B cell (primary cell): Measurements from ENCODE around the gene SCARB1. TPM values are rescaled to one million over a fixed set of nuclear protein-coding genes. Genes with fewer than 3 reads are reported as not detected.

Experiments
- ATAC-seq: fragments of 200-7000 bp; cut with Tn5 transposase; one replicate; pipeline ENCODE4 v1.10.0; 2021; ENCODE audit warnings: low read depth, mild to moderate bottlenecking, moderate number of reproducible peaks, moderate library complexity
- CTCF ChIA-PET: fragments of 350-600 bp; sonication (Branson Sonifier 250); formaldehyde crosslinking; loops from one replicate; lab custom pipeline; 2021; ENCODE audit warnings: antibody characterized with exemption, inconsistent platforms; lab: Charles Lee
- POLR2A ChIA-PET: fragments of 350-600 bp; sonication (Branson Sonifier 250); formaldehyde crosslinking; loops from one replicate; lab custom pipeline; 2021; ENCODE audit warnings: antibody characterized with exemption; lab: Charles Lee
- DNase-seq: peaks from one replicate; pipeline ENCODE4 v3.0.0; 2013
- H2AFZ ChIP-seq: 2 replicates; pipeline ENCODE4 v1.6.1; 2012; ENCODE audit warnings: mild to moderate bottlenecking, low read depth, low read length; ENCODE audit not compliant: insufficient read depth, poor library complexity, severe bottlenecking
- H3K27ac ChIP-seq, 2 donors: 1 replicate in 1 of 2; 2 replicates in 1 of 2; pipeline ENCODE4 v1.5.1; 2012 to 2013; ENCODE audit warnings: low read length in 2 of 2, mild to moderate bottlenecking in 2 of 2, moderate library complexity in 1 of 2
- H3K27me3 ChIP-seq, 4 experiments: fragments of 200-600 bp in 1 of 4; sonication (generic) in 1 of 4; replicated peaks in 1 of 4; 1 replicate in 2 of 4; 2 replicates in 2 of 4; pipeline versions ENCODE4 v1.6.1 to v1.7.0; 2013 to 2016; ENCODE audit warnings: low read length in 3 of 4, mild to moderate bottlenecking in 2 of 4, mixed read lengths in 1 of 4, moderate library complexity in 1 of 4; ENCODE audit not compliant: insufficient read depth in 4 of 4, control insufficient read depth in 3 of 4; ENCODE audit errors: control extremely low read depth in 1 of 4
- H3K36me3 ChIP-seq, 2 experiments: replicated peaks in 1 of 2; 1 replicate in 1 of 2; 2 replicates in 1 of 2; pipeline versions ENCODE4 v1.6.1 to v1.7.1; 2013; ENCODE audit warnings: low read length in 1 of 2; ENCODE audit not compliant: insufficient read depth in 2 of 2, control insufficient read depth in 1 of 2; ENCODE audit errors: control extremely low read depth in 1 of 2, extremely low read depth in 1 of 2
- H3K4me1 ChIP-seq, 2 donors: fragments of 200-600 bp in 1 of 2; sonication (generic) in 1 of 2; 1 replicate in 1 of 2; 2 replicates in 1 of 2; pipeline versions ENCODE4 v1.5.1 to v1.6.1; 2013 to 2017; ENCODE audit warnings: low read length in 2 of 2; ENCODE audit not compliant: control insufficient read depth in 2 of 2, insufficient read depth in 2 of 2
- H3K4me2 ChIP-seq: replicated peaks from 2 replicates; pipeline ENCODE3; 2012; ENCODE audit warnings: mild to moderate bottlenecking, low read depth, low read length; ENCODE audit not compliant: poor library complexity, severe bottlenecking
- H3K4me3 ChIP-seq, 5 experiments: fragments of 200-600 bp in 1 of 5; sonication (generic) in 1 of 5; 1 replicate in 3 of 5; 2 replicates in 2 of 5; pipeline versions ENCODE4 v1.5.1 to v1.7.0; 2011 to 2016; ENCODE audit warnings: low read length in 4 of 5, mild to moderate bottlenecking in 4 of 5, low read depth in 2 of 5, control low read depth in 1 of 5, moderate library complexity in 1 of 5; ENCODE audit not compliant: insufficient read depth in 1 of 5; ENCODE audit errors: control extremely low read depth in 1 of 5, extremely low read depth in 1 of 5
- H3K79me2 ChIP-seq: fragments of 200-600 bp; sonication (generic); one replicate; pipeline ENCODE4 v1.6.0; 2016; ENCODE audit warnings: low read length; ENCODE audit not compliant: control insufficient read depth, insufficient read depth
- H3K9ac ChIP-seq: fragments of 200-600 bp; sonication (generic); 2 replicates; pipeline ENCODE4 v1.6.1; 2017; ENCODE audit warnings: mild to moderate bottlenecking, low read length, moderate library complexity
- H3K9me3 ChIP-seq, 3 donors: one replicate each; pipeline versions ENCODE4 v1.6.1 to v1.7.1; 2013; ENCODE audit warnings: low read length in 2 of 3; ENCODE audit not compliant: control insufficient read depth in 2 of 3, insufficient read depth in 1 of 3; ENCODE audit errors: control extremely low read depth in 1 of 3
- H4K20me1 ChIP-seq: 2 replicates; pipeline ENCODE4 v1.6.0; 2012; ENCODE audit warnings: mild to moderate bottlenecking, low read length; ENCODE audit not compliant: insufficient read depth, control insufficient read depth, poor library complexity, severe bottlenecking
- H3K27ac Mint-ChIP-seq: one replicate; pipeline ENCODE4 v1.8.0; 2021; ENCODE audit warnings: mixed read lengths
- H3K27me3 Mint-ChIP-seq: one replicate; pipeline ENCODE4 v1.8.0; 2021; ENCODE audit warnings: mixed read lengths
- H3K4me1 Mint-ChIP-seq: one replicate; pipeline ENCODE4 v1.8.0; 2021; ENCODE audit warnings: mixed read lengths
- H3K4me3 Mint-ChIP-seq: one replicate; pipeline ENCODE4 v1.8.0; 2021; ENCODE audit warnings: mixed read lengths
- H3K9me3 Mint-ChIP-seq: one replicate; pipeline ENCODE4 v1.8.0; 2022; ENCODE audit warnings: mixed read lengths; ENCODE audit not compliant: insufficient read depth
- EZH2 ChIP-seq: IDR thresholded peaks from 2 replicates; pipeline ENCODE4 v1.6.1; 2012; ENCODE audit warnings: borderline replicate concordance, low read depth, mild to moderate bottlenecking, moderate library complexity, low read length; ENCODE audit not compliant: insufficient read depth, poor library complexity, severe bottlenecking
- WGBS: methylation state at CpG from one replicate; pipeline ENCODE4 v1.1.5; 2013; ENCODE audit warnings: missing lambda C conversion rate; ENCODE audit not compliant: insufficient coverage; 5-methylcytosine and 5-hydroxymethylcytosine counted together
- intact Hi-C: fragments of 100-400 bp; cut with micrococcal nuclease; formaldehyde crosslinking; loops from one replicate; pipeline ENCODE4 v1.10.0; 2022
- polyA plus RNA-seq: library from polyadenylated mRNA; depleted of rRNA; stranded (reverse); fragments of >200 nt; gene quantifications from 2 replicates; pipeline ENCODE4 v1.2.3, GENCODE V29; 2012
- total RNA-seq, 2 donors: library from RNA; stranded (reverse); fragments of 120-200 nt in 1 of 2; gene quantifications; 1 replicate in 1 of 2; 2 replicates in 1 of 2; pipeline versions ENCODE4 v1.2.3 to v1.2.4, GENCODE V29; 2013 to 2022
- TF ChIP-seq, protein P1 (sequence below): fragments of 200-600 bp; IDR thresholded peaks from one replicate; pipeline ENCODE4 v1.8.0; 2022; ENCODE audit warnings: antibody characterized with exemption, mild to moderate bottlenecking

Gene SCARB1
- total and polyA plus RNA-seq, 2 donors (not counting 1 experiment from before 2014, with no cell fraction given) = 26.8 to 30.7 TPM

DNA sequence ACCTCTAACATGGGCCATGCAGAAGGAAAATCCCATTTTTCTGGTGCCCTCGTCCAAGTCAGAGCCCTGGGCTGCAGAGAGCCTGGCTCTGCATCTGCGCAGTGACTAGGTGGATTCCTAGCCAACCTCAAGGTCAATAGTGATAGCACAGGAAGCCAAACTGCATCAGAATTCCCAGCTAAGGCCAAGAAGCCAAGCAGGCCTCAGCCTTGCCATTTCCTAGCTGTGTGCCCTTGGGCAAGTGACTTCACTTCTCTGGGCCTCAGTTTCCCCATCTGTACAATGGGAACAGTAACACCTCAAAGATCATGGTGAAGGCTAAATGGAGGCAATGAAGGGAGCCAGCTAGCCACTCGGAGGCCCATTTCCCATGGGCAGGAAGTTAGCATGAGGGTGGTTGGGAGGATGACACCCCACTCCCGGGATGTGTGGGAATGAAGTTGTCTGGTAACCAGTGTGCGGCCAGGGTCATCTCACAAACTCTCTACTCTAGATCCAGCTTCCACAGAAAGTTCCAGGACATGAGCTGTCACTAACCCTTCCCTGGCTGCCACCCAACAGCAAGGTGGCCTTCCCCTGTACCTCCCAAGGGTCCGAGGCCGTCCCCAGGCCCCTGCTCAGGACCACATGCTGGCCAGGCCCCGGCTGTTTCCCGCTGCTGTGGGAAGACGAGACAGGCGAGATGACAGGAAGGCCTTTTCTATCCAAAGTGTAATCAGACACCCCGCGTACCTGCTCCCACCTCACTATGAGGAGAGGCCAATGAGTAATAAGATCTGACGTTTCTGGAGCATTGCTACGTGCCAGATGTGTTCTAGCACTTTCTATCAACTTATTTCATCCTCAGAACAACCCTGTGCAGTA, 125.7 kb downstream of the SCARB1 start:
- no peak for ATAC-seq
- no peak overlapping the region for H3K27ac ChIP-seq
- no peaks in the 10 kb centered on the region for H3K36me3 ChIP-seq
- H3K9ac ChIP-seq = no peak overlapping the region
- H3K27me3 ChIP-seq = peaks cover 0 to 26% (median 2%) of the 10 kb centered on the region in 4 experiments
- H3K27me3 Mint-ChIP-seq = peaks cover 16% of the 10 kb centered on the region
- no peak overlapping the region for H2AFZ ChIP-seq
- H3K9me3 ChIP-seq = peaks cover 0 to 19% (median 0%) of the 10 kb centered on the region in 3 donors
- intact Hi-C loops = no loop called here
- H3K4me3 ChIP-seq = no peak overlapping the region
- TF ChIP-seq, protein P1, sequence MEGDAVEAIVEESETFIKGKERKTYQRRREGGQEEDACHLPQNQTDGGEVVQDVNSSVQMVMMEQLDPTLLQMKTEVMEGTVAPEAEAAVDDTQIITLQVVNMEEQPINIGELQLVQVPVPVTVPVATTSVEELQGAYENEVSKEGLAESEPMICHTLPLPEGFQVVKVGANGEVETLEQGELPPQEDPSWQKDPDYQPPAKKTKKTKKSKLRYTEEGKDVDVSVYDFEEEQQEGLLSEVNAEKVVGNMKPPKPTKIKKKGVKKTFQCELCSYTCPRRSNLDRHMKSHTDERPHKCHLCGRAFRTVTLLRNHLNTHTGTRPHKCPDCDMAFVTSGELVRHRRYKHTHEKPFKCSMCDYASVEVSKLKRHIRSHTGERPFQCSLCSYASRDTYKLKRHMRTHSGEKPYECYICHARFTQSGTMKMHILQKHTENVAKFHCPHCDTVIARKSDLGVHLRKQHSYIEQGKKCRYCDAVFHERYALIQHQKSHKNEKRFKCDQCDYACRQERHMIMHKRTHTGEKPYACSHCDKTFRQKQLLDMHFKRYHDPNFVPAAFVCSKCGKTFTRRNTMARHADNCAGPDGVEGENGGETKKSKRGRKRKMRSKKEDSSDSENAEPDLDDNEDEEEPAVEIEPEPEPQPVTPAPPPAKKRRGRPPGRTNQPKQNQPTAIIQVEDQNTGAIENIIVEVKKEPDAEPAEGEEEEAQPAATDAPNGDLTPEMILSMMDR = no peak
- no peak for TF ChIP-seq EZH2
- ChIA-PET CTCF (no interaction called here), POLR2A (no interaction called here)
- no peak overlapping the region for H3K4me2 ChIP-seq
- no peaks in the 10 kb centered on the region for H3K9me3 Mint-ChIP-seq
- no peaks in the 10 kb centered on the region for H3K4me1 ChIP-seq
- 74% methylated on average over 6 of the region's 15 CpGs for WGBS
- DNase-seq = no peak
- peak overlapping the region; percentile 41 for H3K27ac Mint-ChIP-seq
- H3K79me2 ChIP-seq = no peaks in the 10 kb centered on the region
- no peaks in the 10 kb centered on the region for H4K20me1 ChIP-seq
- no peak overlapping the region for H3K4me3 Mint-ChIP-seq
- no peaks in the 10 kb centered on the region for H3K4me1 Mint-ChIP-seq

DNA sequence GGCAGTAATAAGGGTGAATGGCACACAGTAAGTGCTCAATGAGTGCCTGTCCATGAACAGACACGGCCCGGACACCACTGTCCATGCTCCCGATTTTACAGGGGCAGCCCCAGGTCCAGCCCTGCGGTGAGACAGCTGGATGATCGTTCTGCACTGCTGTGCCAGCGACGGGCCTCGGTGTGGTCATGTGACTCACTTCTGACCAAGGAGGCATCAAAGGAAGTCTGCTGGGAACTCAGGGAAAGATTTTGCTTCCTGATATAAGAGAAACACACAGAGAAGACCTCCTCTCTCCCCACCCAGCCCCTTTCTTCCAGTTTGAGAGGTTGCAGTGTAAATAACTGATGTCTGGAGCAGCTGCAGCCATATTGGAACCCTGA, 126.6 kb downstream of the SCARB1 start:
- H3K4me1 ChIP-seq = no peaks in the 10 kb centered on the region
- no peaks in the 10 kb centered on the region for H4K20me1 ChIP-seq
- TF ChIP-seq, protein P1 = no peak
- TF ChIP-seq EZH2 = no peak
- no peaks in the 10 kb centered on the region for H3K79me2 ChIP-seq
- H3K4me2 ChIP-seq = no peak overlapping the region
- H3K36me3 ChIP-seq = no peaks in the 10 kb centered on the region
- H3K27me3 ChIP-seq = peaks cover 0 to 26% (median 2%) of the 10 kb centered on the region in 4 experiments
- H3K4me1 Mint-ChIP-seq = no peaks in the 10 kb centered on the region
- WGBS = 67% methylated on average over 8 of the region's 8 CpGs
- POLR2A ChIA-PET = no interaction called here
- CTCF ChIA-PET = no interaction called here
- H3K27me3 Mint-ChIP-seq = peaks cover 17% of the 10 kb centered on the region
- H3K9me3 ChIP-seq = peaks cover 0 to 19% (median 0%) of the 10 kb centered on the region in 3 donors
- H3K4me3 ChIP-seq = no peak overlapping the region
- DNase-seq (no peak), ATAC-seq (no peak)
- no peak overlapping the region for H3K27ac ChIP-seq
- no peak overlapping the region for H2AFZ ChIP-seq
- H3K9me3 Mint-ChIP-seq = no peaks in the 10 kb centered on the region
- H3K27ac Mint-ChIP-seq = peak overlapping the region; percentile 20
- no peak overlapping the region for H3K4me3 Mint-ChIP-seq
- H3K9ac ChIP-seq = no peak overlapping the region
- intact Hi-C loops = no loop called here
